Measurements from ENCODE around the gene ONECUT3.

Gene ONECUT3

DNA sequence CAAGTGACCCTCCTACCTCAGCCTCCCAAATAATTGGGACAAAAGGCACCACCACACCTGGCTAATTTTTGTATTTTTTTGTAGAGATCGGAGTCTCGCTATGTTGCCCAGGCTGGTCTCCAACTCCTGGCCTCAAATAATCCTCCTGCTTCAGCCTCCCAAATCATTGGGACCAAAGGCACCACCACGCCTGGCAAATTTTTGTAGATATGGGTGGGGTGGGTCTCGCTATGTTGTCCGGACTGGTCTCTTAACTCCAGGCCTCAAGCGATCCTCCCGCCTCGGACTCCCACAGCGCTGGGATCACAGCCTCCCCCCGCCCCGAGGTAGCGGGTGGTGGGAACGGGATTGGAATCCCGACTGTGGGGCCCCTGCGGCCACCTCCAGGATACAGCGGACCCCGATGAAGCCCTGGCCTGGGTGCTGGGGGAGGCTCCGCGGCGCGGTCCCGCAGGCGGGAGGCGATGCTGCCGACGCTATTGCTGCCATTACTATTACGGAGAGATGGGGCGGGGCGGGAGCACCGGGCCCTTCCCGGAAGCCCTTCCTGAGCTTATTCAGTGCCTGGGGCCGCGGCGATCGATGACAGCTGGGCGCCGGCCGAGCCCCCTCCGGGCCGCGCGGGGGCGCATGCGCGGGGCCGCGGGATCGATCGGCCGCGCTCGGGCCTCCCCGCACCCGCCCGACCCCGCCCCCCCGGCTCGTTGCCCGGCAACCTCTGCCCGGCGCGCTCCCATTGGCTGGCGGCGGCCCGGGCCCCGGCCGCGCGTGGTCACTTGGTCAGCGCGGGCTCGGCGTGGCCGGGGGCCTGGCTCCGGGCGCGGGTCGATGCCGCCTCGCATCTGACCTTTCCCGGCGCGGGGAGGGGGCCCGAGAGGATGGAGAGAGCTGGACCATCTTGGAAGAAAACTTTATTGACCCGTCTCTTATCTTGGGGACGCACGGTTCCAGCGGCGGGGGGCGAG lies 27.9 kb upstream of the ONECUT3 start (continued):
- TF ChIP-seq, protein P1, sequence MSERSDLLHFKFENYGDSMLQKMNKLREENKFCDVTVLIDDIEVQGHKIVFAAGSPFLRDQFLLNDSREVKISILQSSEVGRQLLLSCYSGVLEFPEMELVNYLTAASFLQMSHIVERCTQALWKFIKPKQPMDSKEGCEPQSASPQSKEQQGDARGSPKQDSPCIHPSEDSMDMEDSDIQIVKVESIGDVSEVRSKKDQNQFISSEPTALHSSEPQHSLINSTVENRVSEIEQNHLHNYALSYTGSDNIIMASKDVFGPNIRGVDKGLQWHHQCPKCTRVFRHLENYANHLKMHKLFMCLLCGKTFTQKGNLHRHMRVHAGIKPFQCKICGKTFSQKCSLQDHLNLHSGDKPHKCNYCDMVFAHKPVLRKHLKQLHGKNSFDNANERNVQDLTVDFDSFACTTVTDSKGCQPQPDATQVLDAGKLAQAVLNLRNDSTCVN (tag by site-specific recombination; optimal IDR thresholded peaks at IDR 0.05): peak; percentile 45
- TF ChIP-seq, protein P2, sequence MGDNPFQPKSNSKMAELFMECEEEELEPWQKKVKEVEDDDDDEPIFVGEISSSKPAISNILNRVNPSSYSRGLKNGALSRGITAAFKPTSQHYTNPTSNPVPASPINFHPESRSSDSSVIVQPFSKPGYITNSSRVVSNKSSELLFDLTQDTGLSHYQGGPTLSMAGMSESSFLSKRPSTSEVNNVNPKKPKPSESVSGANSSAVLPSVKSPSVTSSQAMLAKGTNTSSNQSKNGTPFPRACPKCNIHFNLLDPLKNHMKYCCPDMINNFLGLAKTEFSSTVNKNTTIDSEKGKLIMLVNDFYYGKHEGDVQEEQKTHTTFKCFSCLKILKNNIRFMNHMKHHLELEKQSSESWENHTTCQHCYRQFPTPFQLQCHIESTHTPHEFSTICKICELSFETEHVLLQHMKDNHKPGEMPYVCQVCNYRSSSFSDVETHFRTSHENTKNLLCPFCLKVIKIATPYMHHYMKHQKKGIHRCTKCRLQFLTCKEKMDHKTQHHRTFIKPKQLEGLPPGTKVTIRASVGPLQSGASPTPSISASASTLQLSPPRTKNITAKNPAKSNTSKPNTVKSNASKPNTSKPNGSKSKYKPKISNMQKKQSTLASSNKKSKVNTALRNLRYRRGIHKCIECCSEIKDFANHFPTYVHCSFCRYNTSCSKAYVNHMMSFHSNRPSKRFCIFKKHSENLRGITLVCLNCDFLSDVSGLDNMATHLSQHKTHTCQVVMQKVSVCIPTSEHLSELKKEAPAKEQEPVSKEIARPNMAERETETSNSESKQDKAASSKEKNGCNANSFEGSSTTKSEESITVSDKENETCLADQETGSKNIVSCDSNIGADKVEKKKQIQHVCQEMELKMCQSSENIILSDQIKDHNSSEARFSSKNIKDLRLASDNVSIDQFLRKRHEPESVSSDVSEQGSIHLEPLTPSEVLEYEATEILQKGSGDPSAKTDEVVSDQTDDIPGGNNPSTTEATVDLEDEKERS (tag by site-specific recombination; IDR thresholded peaks at IDR 0.05): no peak
- TF ChIP-seq YY1 (tag by site-specific recombination; IDR thresholded peaks at IDR 0.05) (no peak), ZNF433 (tag by site-specific recombination; IDR thresholded peaks at IDR 0.05; ENCODE audit: low read depth) (no peak), ZNF155 (tag by site-specific recombination; IDR thresholded peaks at IDR 0.05) (no peak), ZNF335 (tag by site-specific recombination; conservative IDR thresholded peaks at IDR 0.05) (peak; percentile 68), ZNF354C (tag by site-specific recombination; IDR thresholded peaks at IDR 0.05; ENCODE audit: borderline replicate concordance, low read depth) (no peak), ZNF146 (tag by site-specific recombination; IDR thresholded peaks at IDR 0.05) (no peak), IKZF3 (tag by site-specific recombination; IDR thresholded peaks at IDR 0.05) (0 out of 2 replicates have a peak, but pooled peaks have one; percentile 47), ZBTB17 (tag by site-specific recombination; IDR thresholded peaks at IDR 0.05) (peak; percentile 64), ZSCAN23 (tag by site-specific recombination; IDR thresholded peaks at IDR 0.05) (no peak), KLF9 (tag by site-specific recombination; IDR thresholded peaks at IDR 0.05; ENCODE audit: low read depth) (peak; percentile 45; the same call in 1 of the 2 replicates), ZBTB7A (tag by site-specific recombination; IDR thresholded peaks at IDR 0.05; ENCODE audit: low read depth) (0 out of 2 replicates have a peak, but pooled peaks have one; percentile 20), ZFP41 (tag by site-specific recombination; IDR thresholded peaks at IDR 0.05; ENCODE audit: borderline replicate concordance) (no peak), ZNF121 (tag by site-specific recombination; IDR thresholded peaks at IDR 0.05) (peak; percentile 92), ZBTB20 (tag by site-specific recombination; IDR thresholded peaks at IDR 0.05) (peak; percentile 76)
- TF ChIP-seq, protein P3, sequence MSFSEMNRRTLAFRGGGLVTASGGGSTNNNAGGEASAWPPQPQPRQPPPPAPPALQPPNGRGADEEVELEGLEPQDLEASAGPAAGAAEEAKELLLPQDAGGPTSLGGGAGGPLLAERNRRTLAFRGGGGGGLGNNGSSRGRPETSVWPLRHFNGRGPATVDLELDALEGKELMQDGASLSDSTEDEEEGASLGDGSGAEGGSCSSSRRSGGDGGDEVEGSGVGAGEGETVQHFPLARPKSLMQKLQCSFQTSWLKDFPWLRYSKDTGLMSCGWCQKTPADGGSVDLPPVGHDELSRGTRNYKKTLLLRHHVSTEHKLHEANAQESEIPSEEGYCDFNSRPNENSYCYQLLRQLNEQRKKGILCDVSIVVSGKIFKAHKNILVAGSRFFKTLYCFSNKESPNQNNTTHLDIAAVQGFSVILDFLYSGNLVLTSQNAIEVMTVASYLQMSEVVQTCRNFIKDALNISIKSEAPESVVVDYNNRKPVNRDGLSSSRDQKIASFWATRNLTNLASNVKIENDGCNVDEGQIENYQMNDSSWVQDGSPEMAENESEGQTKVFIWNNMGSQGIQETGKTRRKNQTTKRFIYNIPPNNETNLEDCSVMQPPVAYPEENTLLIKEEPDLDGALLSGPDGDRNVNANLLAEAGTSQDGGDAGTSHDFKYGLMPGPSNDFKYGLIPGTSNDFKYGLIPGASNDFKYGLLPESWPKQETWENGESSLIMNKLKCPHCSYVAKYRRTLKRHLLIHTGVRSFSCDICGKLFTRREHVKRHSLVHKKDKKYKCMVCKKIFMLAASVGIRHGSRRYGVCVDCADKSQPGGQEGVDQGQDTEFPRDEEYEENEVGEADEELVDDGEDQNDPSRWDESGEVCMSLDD (tag by site-specific recombination; IDR thresholded peaks at IDR 0.05): no peak
- TF ChIP-seq, protein P4, sequence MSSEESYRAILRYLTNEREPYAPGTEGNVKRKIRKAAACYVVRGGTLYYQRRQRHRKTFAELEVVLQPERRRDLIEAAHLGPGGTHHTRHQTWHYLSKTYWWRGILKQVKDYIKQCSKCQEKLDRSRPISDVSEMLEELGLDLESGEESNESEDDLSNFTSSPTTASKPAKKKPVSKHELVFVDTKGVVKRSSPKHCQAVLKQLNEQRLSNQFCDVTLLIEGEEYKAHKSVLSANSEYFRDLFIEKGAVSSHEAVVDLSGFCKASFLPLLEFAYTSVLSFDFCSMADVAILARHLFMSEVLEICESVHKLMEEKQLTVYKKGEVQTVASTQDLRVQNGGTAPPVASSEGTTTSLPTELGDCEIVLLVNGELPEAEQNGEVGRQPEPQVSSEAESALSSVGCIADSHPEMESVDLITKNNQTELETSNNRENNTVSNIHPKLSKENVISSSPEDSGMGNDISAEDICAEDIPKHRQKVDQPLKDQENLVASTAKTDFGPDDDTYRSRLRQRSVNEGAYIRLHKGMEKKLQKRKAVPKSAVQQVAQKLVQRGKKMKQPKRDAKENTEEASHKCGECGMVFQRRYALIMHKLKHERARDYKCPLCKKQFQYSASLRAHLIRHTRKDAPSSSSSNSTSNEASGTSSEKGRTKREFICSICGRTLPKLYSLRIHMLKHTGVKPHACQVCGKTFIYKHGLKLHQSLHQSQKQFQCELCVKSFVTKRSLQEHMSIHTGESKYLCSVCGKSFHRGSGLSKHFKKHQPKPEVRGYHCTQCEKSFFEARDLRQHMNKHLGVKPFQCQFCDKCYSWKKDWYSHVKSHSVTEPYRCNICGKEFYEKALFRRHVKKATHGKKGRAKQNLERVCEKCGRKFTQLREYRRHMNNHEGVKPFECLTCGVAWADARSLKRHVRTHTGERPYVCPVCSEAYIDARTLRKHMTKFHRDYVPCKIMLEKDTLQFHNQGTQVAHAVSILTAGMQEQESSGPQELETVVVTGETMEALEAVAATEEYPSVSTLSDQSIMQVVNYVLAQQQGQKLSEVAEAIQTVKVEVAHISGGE (tag by site-specific recombination; conservative IDR thresholded peaks at IDR 0.05; ENCODE audit: low read depth): 0 out of 2 replicates have a peak, but pooled peaks have one; percentile 27

Data from HEK293 (cell line).